ENCODE results near the gene ROBO2.

GRCh38 chr3:77182341-77182740, 142.4 kb downstream of the ROBO2 start:
- no peak for TF ChIP-seq CTCF (IDR thresholded peaks at IDR 0.05; ENCODE audit: low read length)
- no peak for TF ChIP-seq EZH2 (IDR thresholded peaks at IDR 0.05; ENCODE audit: borderline replicate concordance, low read length)
